ENCODE results near the gene OR51L1.

OR51L1 gene

GRCh38 chr11:5046754-5047330 lies 52.2 kb downstream of the OR51L1 start:
- no peak for DNase-seq
